Stimulated activated CD4-positive, alpha-beta T cell treated with anti-CD3 and anti-CD28 coated beads, Interleukin-4, amount 100 ng/mL, for 4 hours (primary cell): Measurements from ENCODE around the gene ETV1.

Source experiments
- DNase-seq, 2 experiments: peaks; one replicate each; pipeline ENCODE4 v3.0.0-alpha.2; 2020

ETV1 gene

DNA sequence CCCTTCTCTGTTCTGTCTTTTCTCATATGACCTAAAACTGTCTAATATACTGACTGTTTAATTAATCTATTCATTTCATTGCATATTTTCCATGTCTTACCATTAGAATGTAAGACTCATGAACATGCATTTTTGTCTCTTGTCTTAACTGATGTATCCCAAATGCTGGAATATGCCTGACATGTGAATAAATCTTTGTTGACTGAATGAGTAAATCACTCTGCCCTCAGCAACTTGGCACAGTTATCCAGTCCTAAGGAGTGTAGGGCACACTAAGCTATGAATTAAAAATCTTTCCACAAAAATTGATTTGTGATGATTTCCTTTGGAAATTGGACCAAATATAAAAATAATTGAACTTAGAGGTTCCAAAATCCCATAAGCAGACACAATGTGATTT, 111.3 kb downstream of the ETV1 start:
- DNase-seq: no peak

DNA sequence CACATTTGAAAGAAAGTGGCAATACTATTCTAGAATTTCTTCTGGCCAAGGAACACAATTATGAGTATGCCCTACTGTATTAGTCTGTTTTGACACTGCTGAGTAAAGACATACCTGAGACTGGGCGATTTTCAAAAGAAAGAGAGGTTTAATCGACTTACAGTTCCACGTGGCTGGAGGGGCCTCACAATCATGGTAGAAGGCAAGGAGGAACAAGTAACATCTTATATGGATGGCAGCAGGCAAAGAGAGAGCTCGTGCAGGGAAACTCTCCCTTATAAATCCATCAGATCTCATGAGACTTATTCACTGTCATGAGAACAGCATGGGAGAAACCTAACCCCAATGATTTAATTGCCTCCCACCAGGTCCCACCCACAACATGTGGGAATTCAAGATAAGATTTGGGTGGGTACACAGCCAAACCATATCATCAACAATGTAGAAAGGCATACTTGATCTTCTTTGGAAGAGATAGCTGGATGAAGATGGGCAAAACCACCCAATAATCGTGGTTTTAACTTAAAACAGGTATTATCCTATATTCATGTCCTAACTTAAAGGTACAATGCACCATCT, 113.9 kb downstream of the ETV1 start:
- DNase-seq: no peak

DNA sequence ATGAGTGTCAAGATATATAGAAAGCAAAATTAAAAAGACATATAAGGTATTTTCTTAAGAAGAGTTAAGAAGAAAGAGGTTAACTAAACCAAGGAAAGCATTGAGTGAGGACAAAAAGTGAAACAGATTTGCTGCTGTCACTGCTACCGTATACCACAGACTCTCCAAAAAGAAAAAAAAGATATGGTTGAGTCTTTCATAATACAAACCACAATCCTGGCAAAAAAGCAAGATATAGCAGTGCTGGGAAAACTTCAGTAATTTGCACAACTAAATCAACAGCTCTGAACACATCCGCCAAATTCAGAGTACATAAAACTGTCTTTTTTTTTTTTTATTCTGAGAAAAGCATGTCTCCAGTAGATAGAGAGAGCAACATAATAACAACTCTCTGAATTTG, 114.7 kb downstream of the ETV1 start:
- no peak for DNase-seq

DNA sequence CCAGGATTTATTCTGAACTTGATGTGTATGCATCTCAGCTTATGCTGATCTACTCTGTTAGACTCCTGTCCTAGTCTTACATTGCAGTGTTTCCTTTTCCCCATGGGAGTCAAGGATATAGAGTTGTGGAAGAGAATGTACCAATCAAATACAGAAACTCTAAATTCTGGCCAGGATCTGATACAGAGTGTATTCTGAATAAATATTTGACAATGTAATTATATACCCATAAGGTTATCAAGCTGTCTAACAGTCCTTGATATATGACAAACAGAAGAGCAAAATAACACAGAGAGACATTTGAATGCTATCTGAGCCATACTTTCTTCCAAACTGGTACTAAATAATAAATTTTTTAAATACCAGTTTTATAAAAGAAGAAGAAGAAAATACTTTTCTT, 116.8 kb downstream of the ETV1 start:
- DNase-seq: no peak

DNA sequence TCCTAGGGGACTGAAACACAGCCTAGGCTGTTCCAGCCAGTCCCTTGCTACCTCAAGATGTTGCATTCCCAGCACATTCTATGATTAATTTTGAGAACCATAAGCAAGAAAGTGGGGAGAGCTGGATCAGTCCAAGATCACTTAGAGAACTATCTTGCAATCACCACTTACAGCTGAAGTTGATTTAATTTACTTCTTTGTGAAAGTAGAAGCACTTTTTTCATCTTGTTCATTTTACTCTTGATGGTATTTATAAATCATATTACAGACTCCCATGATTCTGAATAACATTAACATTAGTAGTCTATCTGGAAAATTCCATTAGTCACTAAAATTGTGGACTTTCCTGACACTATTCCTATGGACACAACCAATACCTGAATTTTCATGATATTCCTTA, 118.5 kb downstream of the ETV1 start:
- DNase-seq: no peak

DNA sequence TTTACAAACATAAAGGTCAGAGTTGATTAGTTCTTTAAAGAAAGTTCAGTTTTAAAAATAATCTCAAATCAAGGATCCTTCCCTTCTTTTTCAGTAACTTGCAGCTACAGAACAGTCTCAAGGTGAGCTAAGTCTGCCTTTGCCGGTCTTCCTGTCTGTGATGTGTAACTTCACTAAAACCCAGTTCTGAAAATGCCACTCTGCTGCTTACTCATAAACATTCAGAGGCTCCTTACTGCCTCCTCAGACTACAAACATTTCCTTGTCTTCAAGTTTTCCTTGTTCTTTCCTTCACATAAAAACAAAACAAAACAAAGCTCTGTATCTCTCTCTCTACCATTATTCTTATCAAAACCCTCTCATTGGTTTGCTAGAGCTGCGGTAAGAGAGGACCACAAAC, 128.7 kb downstream of the ETV1 start:
- no peak for DNase-seq

DNA sequence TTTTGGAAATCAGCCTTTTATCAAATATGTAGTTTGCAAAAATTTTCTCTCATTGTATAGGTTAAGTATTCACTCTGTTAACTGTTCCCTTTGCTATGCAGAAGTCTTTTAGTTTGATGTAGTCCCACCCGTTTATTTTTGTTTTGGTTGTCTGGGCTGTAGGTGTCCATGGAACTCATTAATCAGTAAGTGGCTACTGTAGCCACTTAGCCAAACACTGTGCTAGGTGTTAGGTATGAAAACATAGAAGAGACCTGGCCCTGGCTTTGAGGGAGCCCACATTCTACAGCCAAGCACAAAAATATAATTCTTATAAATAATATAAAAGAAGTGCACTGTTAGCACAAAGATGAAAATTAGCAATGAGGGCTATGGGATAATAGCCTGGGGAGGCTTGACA, 133.5 kb downstream of the ETV1 start:
- no peak for DNase-seq

DNA sequence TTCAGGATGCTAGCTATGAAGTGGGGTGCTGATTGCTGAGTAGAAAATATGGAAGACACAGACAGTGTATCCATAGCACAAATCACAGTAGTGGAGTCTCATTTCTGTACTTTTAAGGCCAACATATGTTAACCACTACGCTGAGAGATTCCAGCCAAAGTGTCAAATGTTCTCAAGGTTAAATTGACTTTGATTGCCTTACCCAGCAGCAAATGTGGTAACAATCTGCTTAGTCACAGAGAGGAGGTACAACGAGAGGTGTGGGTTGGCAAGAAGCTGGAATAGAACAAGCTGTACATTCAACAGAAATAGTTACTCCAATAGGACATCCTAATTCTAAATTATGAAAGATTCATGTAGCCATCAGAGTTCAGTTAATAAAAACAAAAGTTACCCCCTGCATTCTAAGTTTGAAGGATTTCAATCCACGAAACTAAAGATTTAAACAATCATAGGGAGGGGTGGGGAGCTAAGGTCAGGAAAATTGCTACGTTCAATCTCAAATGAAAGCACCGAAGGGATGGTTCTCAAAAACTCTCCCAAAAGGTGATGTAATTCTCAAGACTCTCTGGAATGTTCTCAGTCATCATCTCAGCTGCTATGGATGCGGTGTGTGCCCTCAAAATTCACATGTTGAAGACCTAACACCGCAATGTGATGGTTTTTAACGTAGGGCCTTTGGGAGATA, 137.0 kb downstream of the ETV1 start:
- DNase-seq: no peak

DNA sequence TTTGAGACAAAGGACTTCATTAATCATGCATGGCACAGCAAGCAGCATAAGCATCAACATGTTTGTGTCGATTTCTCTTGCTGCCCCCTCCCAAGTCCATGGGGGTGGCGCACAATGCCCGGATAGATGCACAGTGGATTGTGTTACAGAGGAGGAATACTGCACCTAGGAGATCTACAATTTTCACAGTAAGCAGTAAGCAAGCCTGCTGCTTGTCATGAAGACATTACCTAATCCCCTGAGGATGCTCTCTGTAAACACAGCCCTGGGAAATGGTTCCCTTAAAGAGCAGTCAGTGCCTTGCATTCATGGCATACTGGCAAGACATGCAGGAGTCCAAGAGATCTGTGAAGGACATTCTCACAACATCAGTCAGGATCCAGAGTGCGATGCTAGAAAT, 137.7 kb downstream of the ETV1 start:
- DNase-seq: no peak

DNA sequence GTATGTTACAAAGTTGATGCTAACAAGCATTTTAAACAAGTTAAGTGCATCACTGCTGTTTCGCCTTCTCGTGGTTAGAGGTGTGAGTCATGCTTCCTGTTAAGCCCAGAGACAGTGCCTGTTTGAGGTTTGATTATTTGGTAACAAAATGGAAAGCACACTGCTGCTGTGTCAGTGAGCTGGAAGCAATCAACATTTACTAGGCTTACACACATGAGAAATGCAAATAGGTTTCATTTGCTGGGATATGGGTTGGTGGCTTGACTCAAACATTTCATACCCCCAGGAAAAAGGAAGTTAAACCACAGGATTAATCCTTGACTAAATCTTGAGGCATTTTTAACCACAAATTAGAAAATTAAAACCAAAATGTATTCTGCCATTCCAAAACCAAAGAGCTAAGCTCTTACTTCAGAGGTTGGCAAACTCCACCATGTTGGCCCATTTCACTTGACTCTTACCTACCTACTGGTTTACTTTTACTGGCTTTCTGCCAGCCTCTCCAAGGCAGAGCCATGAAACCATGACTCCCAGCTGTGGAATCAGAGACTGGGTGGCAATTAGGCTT, 139.2 kb downstream of the ETV1 start:
- DNase-seq: peak; percentile 1 to 49

DNA sequence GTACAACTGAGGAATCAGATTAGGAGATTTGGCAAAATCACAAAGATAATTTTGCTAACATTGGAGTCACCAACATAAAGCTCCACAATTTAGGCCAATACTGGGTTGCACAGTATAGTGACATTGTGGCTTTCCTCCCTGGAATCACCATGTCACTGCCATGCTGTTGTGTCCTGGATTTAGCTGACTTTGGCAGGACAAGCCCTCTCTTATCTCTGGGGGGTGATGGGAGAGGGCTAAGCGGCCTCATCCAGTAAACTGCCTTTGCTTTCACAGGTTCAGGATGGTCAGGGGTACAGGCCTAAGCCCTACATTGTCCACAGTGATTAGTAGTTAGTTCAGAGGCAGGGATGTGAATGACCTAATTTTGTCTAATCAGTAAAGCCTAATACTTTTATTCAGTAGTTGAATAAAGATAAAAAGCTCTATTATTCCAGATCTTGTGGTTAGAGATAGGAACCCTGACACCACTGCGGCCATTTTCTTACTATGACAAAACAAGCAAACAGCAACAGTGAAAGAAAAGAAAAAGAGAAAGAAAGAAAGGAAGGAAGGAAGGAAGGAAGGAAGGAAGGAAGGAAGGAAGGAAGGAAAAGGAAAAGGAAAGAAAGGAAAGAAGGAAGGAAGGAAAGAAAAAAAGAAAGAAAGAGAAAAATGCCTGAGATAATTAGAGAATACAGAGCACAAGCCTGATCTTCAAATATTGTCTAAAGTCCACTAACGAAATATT, 140.1 kb downstream of the ETV1 start:
- DNase-seq: no peak

DNA sequence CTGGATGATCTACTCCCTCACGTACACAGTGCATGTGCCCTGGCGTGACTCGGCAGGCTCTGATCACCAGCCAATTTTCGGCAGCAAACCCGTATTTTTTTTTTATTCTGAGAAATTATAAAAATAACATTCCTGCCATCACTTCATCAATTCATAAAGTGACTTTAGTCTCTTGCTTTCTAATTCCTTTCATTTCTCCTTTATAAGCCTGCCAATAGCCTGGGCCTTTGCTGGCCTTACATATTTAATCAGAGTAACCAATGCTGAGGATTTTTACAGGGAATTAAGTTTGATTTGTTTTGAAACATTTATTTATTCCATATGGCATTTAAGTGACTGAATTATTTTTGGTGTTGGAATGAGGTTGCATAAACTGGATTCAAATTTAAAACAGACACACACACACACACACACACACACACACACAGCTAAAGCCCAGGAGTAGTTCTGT, 140.8 kb downstream of the ETV1 start:
- DNase-seq: no peak

DNA sequence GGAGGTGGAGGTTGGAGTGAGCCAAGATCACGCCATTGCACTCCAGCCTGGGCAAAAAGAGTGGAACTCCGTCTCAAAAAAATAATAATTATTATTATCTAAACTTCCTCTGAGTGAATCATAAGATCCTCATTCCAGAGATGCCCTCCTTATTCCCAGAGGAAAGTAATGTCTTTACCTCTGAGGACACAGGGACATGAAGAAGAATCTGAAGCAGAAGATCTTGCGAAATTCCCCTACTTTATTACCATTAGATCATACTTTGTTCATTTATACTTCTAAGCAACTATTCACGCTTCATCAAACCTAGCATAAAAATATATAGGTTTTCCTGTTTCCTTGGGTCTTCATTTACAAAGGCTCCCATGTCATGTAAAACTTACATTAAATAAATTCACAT, 143.1 kb downstream of the ETV1 start:
- DNase-seq: no peak

DNA sequence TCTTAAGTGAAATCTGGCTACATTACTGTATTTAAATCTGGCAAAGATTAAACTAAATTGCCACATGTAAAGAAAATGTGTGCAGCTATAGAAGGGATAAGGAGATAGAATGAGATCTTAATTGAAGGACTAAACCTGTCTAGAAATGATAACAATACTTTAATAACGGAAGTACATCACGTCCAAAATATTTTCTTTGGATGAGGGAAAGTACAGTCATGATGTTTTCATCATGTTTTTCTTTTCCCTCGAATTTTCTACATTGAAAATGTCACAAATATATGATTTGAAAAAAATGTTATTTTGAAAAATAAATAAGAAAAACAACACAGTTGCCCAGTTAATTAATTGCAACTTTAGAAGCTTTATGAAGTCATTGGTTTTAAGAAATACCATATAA, 143.9 kb downstream of the ETV1 start:
- DNase-seq: no peak

DNA sequence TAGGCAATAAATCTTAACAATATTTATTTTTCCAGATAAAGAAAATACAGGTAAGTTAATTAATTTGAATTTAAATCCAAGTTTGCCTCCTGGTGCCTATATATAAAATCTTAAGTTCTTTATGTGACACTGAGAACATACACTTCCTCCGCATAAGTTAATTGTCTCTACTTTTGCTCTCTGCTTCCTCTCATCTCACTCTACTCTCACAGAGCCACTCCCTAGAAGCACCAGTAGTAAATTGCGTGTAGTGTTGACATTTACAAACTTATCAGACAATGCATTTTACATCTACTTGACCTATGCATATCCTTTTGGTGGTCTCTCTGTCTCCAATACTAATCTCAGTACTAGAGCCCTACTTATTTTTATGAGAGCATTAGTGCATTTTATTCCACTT, 144.5 kb downstream of the ETV1 start:
- DNase-seq: no peak

DNA sequence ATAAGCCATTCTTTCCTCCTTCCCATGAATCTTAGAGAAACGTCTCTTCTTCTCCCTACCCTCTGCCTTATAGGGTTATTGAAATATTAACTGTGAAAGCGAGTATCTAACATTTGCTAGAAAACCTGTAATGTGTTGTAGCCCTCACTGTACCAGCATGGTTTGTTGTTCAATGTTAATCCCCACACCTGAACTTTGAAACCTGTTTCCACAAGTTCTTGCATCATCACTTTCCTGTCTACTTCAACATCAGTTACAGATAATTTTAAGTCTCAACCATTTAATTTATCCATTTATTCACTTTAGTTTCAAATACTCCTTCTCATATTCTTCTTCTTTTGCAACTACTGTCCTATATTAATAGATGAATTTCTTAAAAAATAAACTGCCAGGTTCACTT, 148.2 kb downstream of the ETV1 start:
- DNase-seq: no peak
